Fibroblast of gingiva (primary cell): ENCODE results near the gene COL2A1.

ENCODE experiments used
- DNase-seq: peaks from one replicate; pipeline ENCODE4 v3.0.0-alpha.2; 2011; ENCODE audit warnings: low read depth

The COL2A1 gene

DNA sequence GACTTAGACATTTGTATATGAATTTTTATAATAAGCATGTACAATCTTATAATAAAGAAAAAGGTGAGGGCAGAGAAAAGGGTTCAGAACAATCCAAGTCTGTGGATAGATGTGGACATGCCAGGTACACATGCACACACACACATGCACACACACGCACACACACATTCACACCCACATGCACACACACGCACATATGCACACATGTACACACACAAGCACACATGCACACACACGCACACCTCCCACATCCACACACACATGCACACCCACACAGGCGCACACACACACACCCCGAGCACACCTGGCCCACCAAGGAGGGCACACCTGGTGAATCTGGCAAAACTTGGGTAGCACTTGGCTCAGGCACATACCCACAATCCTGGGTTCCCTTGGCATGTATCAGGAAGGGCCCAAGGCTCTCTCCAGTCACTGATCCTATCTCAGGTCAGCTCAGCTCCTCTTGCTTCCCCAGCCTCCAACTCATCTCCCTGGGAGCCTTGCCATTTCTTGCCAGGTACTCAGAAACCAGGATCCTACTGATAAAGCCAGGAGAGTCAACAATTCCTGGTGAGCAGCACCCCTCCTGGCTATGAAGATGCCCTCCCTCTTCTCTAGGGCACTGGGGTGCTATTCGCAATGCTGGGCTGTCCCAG lies 59.5 kb downstream of the COL2A1 start:
- DNase-seq = no peak

DNA sequence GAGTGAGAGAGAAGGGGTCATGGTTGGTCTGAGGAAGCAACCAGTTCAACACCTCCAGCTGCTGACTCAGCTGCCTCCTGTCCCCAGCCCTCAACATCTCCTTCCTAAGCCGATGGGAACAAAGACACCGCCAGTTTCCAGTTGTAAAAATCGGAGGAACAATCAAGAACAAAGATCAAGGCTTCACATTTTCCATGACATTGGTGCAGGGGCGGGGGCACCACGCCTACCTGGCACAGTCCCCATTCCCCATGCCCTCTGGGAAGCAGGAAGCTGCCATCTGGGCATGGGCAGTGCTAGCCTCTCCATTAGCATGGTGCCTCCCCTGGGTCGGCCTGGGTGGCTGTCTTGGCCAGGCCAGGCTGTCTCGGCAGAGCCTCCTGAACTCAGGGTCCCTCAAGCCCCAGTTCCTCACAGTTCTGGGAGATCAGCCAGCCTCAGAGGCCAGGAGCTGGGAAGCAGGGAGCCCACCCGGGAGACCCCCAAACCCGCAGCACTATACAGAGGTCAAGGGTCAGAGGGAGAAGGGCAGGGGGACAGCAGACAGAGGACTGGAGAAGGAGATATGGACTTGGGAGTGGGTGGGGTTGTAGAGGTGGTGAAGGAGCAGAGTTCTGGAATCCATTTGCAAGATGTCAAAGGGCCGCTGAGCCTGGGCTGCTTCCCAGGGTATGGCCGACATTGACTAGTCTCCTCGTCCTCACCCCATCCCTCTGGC lies 60.5 kb downstream of the COL2A1 start:
- DNase-seq = no peak

DNA sequence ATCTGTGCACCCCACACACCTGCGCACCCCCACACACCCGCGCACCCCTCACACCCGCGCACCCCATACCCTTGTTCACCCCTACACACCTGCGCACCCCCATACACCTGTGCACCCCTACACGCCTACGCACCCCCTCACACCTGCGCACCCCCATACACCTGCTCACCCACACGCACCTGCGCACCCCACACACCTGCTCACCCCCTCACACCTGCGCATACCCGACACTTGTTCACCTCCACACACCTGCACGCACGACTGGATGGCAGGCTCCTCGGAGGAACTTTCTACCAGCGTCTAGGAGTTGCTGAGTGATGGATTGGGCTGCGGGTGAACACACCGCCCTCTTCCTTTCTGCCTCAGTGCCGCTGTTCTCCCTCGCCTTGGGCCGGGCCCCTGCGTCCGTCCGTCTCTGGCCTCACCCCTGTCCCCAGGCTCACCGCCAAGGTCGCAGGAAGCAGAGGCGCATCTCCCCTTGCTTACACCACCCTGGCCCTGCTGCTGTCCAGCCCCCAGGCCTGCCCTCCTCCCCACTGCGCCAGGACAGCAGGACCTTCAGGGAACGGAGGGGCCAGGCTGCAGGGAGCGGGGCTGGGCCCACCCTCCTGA lies 61.6 kb downstream of the COL2A1 start:
- no peak for DNase-seq

DNA sequence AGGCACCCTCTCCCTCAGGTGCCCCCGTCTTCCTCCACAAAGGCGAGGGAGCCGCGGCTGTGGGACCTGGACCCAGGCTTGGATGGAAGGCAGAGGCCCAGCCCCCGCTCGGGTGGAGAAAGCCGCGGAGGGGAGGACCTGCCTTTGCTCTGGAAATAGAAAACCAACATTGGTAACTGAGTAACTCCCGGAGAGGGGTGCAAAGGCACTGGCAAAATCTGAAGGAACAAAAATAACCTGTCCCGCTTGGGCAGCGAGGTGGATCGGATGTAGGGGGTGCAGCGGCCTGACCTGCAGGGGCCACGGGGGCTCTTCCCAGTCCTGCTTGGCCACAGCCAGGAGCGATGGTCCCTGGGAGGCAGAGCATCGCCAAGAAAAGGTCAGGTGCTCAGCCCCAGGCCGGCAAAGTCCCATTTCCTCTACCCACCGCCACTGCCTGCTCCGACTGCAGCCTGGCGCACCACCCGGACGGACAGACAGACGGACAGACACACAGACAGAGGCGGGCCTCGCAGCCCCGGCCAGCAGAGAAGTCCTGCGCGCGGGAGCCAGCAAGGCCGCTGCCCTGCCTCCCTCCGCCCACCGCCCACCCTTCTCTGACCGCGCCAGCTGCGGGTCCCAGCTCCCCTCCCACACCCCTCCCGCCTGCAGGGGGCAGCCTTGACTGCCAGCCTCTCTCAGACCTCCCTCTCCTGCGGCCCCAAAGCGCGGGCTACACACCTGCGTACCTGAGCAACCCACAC lies 62.2 kb downstream of the COL2A1 start:
- DNase-seq = no peak

DNA sequence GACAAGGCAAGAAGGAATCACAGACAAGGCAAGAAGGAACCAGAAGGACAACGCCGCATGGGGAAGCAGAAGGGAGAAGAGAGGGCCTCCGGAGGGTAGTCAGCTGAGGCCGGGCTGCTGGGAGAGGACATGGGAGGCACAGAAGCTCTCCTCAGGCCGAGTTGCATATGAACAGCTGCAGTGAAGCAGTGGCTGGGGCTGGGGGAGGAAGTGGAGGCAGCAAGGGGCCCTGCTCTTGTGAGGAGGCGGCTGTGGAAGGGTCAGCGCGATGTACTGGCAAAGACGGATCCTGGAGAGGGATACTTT lies 62.8 kb downstream of the COL2A1 start:
- no peak for DNase-seq

DNA sequence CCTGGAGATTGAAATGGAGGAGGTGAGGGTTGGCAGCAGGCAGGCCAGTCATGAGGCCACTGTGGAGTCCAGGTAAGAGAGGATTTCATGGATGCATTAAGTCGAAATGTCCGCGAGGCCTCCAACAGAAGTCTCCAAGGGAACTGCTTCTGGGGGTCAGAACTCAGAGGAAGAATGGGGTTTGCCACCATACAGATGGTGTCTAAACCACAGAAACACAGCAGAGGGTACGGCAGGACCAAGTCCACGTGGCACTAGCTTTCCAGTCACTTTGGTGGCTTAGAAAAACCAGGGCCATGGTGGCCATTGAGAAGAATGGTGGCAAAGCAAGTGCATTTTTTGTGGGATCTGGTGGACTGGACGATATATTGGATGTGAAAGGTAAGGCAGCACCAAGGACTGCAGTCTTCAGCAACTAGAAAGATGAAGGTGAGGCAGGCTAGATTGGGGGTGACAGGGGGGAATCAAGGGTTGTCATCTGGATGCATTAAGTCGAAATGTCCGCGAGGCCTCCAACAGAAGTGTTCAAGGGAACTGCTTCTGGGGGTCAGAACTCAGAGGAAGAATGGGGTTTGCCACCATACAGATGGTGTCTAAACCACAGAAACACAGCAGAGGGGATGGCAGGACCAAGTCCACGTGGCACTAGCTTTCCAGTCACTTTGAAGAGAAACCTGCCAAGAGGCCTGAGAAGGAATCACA lies 63.4 kb downstream of the COL2A1 start:
- DNase-seq = no peak

DNA sequence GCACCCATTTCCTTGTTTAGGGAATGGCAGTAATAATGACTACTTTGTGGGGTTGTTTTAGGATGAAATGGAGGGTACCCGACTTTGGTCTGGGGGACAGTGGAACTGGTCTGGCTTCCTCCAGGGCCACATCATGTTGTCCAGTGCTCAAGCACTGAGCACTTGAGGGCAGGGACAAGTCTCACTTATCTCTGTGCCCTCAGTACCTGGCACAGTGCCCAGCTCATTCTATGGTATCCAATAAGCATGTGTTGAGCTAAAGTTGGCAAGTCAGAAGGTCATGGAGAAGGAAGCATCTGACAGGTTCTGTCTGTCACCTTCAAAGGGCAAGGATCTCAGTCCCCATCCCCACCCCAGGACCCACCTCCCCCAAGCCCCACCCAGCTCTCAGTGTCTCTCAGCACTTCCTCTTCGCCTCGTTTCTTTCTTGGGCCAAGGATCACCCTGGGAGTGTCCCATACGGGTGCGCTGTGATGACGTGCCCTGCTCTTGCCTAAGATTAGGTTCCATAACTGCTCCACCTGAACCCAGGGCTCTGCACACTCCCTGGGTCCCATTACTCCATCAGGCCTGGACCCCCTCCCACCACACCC lies 65.2 kb downstream of the COL2A1 start:
- DNase-seq = no peak

DNA sequence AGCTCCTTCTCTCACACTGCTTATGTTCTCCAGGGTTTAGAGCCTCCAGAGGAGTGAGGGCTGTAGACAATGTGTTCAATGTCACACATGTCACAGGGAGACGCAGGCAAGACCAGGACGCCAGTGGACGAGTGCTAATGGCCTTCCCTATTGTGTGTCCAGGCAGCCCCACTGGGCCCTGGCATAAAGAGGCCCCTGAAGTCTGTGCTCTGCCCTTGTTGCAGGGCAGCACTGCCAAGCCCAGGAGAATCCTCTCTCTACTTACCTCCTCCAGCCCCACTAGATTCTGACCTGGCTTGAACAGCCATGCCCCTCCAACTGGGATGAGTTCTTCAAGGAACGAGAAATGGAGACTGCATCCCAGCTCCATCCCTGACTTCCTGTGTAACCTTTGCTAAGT lies 65.7 kb downstream of the COL2A1 start:
- DNase-seq = no peak

DNA sequence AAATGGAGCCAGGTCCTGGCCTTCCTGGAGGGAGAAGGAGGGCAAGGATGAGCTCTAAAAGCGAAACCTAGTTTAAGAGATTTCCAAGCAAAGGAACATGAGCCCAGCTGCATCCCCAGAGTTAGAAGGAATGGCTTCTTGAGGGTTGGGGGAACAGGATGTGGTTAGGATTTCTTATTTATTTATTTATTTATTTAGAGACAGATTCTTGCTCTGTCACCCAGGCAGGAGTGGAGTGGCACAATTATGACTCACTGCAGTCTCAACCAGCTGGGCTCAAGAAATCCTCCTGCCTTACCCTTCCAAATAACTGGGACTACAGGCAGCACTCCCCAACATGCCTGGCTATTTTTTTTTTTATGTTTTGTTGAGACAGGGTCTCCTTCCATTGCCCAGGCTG lies 66.2 kb downstream of the COL2A1 start:
- peak; percentile 37 for DNase-seq

DNA sequence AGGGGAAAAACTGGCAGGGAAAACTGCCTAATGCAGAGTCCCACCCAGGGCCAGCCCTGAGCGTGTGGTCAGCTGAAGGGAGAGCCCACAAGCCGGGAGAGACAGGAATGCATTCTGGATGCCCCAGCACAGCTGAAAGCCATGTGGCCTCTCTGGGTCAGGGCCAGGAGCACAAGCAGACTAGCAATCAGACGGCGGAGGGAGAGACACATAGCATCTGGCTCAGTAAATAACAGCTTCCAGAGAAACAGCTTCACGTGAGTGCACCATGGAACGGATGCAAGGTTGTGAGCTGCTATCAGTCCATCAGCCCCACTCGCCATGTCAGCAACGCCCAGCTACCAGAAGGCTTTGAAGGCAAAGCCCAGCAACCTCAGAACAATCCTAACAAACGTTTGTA lies 69.1 kb downstream of the COL2A1 start:
- DNase-seq = peak; percentile 86

DNA sequence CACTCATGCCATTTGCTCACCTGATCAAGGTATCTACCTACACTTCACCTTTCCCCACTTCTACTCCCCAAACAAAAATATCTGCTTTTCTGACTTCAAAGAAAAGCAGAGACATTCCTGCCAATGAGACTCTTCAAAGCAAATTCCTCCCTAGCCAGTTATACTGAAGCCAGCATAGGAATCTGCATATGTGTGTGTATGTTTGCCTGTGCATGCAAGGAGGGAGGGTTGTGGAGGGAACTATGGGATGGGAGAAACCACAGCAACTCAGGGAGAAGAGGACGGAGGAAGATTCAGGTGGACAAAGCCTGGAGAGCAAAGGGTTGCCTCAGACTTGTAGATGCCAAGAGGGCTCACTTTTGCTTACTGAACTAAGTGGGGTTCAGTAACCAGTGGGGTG lies 73.1 kb downstream of the COL2A1 start:
- no peak for DNase-seq

DNA sequence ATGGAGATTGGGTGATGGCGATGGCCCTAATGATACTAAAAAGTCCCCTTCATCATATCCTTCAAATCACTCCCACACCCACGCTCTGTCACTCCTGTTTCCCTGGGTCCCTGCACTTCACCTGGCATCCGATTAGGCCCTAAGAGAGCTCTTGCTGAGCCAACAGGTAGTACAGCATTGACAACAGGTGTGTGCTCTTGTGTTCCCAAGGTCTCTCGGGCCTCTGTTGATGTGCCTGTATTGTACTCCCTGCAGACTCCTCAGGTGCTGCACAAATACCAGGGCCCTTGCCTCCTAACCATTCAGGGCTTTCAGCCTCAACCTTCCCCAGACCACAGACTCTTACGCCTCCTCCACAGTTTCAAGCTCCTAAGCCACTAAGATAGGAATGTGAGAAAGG lies 73.6 kb downstream of the COL2A1 start:
- DNase-seq = no peak

DNA sequence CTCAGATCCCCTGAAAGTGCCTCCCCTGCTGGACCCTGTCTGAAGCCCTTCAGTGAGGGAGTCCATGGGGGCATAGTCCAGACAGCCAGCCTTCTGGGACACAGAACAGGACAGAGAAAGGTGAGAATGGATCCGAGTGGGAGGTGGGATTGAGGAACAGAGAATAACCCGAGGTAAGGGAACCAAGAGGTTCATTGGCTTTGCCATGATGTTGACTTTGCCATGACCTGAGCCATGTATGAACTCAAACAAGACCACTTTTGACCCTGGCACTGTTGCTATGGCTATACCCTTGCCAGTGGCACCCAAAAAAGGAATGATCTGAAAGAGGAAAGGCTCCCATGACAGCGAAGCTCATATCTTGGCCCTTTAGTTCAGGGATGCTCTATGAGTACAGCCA lies 76.9 kb downstream of the COL2A1 start:
- no peak for DNase-seq
